GM13977 (cell line): ENCODE measurements around the gene TM9SF4.

Source experiments
- DNase-seq: peaks from one replicate; pipeline ENCODE4 v3.0.0; 2012; ENCODE audit warnings: low spot score
- CTCF ChIP-seq: IDR thresholded peaks from 2 replicates; pipeline ENCODE4 v1.5.1; 2012; ENCODE audit warnings: mild to moderate bottlenecking, control low read depth; ENCODE audit not compliant: insufficient read depth; ENCODE audit errors: extremely low read depth, missing control alignments
- in situ Hi-C: fragments of 300-500 bp; cut with MboI; formaldehyde crosslinking; loops from one replicate; pipeline ENCODE4 v1.12.0; 2022; ENCODE audit warnings: low sequenced_read_pairs, low pct_unique_long_range_greater_than_20kb, mixed read lengths, inconsistent platforms; ENCODE audit not compliant: unreplicated experiment

TM9SF4 gene

DNA sequence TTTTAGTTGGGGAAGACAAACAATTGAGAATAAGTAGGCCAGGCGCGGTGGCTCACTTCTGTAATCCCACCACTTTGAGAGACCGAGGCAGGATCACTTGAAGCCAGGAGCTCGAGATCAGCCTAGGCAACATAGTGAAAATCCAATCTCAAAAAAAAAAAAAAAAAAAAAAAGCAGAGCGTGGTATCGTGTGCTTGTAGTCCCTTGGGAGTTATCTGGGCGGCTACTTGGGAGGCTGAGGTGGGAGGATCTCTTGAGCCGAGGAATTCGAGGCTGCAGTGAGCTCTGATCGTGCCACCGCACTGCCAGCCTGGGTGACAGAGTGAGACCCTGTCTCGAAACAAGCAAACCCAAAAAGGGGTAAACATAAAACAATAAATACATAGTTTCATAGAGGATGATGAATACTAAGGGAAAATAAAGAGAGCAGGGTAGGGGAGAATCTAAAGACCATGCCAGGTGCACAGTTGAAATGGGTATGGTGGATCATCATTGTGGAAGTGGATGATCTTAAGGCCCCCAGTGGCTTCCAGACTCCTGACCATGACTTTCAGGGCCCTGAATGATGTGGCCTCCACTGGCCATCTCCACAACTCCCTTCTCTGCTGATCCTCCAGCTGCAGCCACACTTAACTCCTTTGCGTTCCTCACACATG is 99.1 kb downstream of the TM9SF4 start:
- in situ Hi-C loops, result no loop called here
- DNase-seq, result no peak
- TF ChIP-seq CTCF, result no peak

- no peak for TF ChIP-seq CTCF
- no peak for DNase-seq
- in situ Hi-C loops, result no loop called here
Observed at GRCh38 chr20:32209850-32210605, 100.5 kb downstream of the TM9SF4 start.

GRCh38 chr20:32213870-32214269 is 104.4 kb downstream of the TM9SF4 start:
- TF ChIP-seq CTCF, result no peak
- DNase-seq, result no peak
- in situ Hi-C loops, result no loop called here

DNA sequence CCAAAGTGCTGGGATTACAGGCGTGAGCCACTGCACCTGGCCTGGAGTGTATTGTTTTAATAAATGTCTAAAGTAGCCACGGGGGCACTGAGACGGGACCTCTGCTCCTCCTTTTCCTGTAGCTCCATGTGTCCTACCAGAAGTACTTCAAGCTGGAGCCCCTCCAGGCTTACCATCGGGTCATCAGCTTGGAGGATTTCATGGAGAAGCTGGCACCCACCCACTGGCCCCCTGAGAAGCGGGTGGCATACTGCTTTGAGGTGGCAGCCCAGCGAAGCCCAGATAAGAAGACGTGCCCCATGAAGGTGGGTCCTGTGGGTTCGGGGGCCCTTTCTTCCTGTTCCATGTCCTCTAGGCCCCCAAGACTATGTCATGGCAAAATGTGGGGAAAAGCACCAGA is 105.6 kb downstream of the TM9SF4 start:
- in situ Hi-C loops, result no loop called here
- DNase-seq, result no peak
- TF ChIP-seq CTCF, result no peak

DNA sequence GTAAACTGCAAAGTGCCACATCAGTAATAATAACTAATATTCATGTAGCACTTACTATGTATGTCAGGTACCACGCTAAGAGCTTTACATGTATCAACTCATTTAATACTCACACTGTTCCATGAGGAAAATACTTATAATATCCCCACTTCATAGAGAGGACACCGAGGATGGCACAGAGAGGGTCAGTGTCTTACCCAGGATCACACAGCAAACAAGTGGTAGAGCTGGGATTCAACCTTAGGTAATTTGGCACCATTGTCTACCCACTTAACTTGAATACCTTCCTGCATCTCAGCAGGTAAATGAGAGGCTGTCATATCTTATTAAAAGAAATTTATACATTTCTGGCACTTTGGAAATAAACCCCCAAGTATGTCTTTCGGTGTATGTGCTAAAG is 106.2 kb downstream of the TM9SF4 start:
- TF ChIP-seq CTCF, result no peak
- no peak for DNase-seq
- in situ Hi-C loops, result no loop called here

GRCh38 chr20:32216179-32217142 is 106.9 kb downstream of the TM9SF4 start:
- in situ Hi-C loops, result no loop called here
- TF ChIP-seq CTCF, result no peak
- no peak for DNase-seq
